Smooth muscle cell (in vitro differentiated cells): ENCODE data around the gene AFG3L2. TPM values are rescaled to one million over a fixed set of nuclear protein-coding genes. Genes with fewer than 3 reads are reported as not detected.

Source experiments
- DNase-seq: peaks from one replicate; lab custom pipeline; 2025; ENCODE audit not compliant: unreplicated experiment; lab: John Stamatoyannopoulos, UW
- H2AFZ ChIP-seq: fragments of 200-600 bp; sonication (generic); 2 replicates; pipeline ENCODE4 v1.6.0; 2016; ENCODE audit warnings: antibody characterized with exemption, low read depth, mild to moderate bottlenecking
- H3F3A ChIP-seq: fragments of 200-600 bp; sonication (generic); 2 replicates; pipeline ENCODE4 v1.6.0; 2017; ENCODE audit warnings: antibody characterized with exemption, low read depth
- H3K27ac ChIP-seq: fragments of 200-600 bp; sonication (generic); 2 replicates; pipeline ENCODE4 v1.5.1; 2016; ENCODE audit warnings: low read depth, mild to moderate bottlenecking
- H3K27me3 ChIP-seq: fragments of 200-600 bp; sonication (generic); 2 replicates; pipeline ENCODE4 v1.6.1; 2016; ENCODE audit warnings: low read depth, mild to moderate bottlenecking
- H3K36me3 ChIP-seq: fragments of 200-600 bp; sonication (generic); 2 replicates; pipeline ENCODE4 v1.5.1; 2016; ENCODE audit warnings: low read depth
- H3K4me1 ChIP-seq: fragments of 200-600 bp; sonication (generic); 2 replicates; pipeline ENCODE4 v1.5.1; 2016; ENCODE audit warnings: low read depth
- H3K4me2 ChIP-seq: fragments of 200-600 bp; sonication (generic); 2 replicates; pipeline ENCODE4 v1.6.0; 2016; ENCODE audit warnings: mild to moderate bottlenecking
- H3K4me3 ChIP-seq: fragments of 200-600 bp; sonication (generic); 2 replicates; pipeline ENCODE4 v1.5.1; 2016; ENCODE audit warnings: mild to moderate bottlenecking
- H3K79me2 ChIP-seq: fragments of 200-600 bp; sonication (generic); 2 replicates; pipeline ENCODE4 v1.6.0; 2016; ENCODE audit warnings: low read depth, mild to moderate bottlenecking
- H3K9ac ChIP-seq: fragments of 200-600 bp; sonication (generic); 2 replicates; pipeline ENCODE4 v1.6.0; 2016; ENCODE audit warnings: low read depth
- H3K9me3 ChIP-seq: fragments of 200-600 bp; sonication (generic); replicated peaks from 2 replicates; pipeline ENCODE4 v1.5.1; 2016; ENCODE audit warnings: low read depth
- H4K20me1 ChIP-seq: fragments of 200-600 bp; sonication (generic); 2 replicates; pipeline ENCODE4 v1.6.0; 2016; ENCODE audit warnings: low read depth
- WGBS: methylation state at CpG from one replicate; pipeline ENCODE4 v1.1.7; 2016; ENCODE audit warnings: low lambda C conversion rate; 5-methylcytosine and 5-hydroxymethylcytosine counted together
- polyA plus RNA-seq: library from polyadenylated mRNA; unstranded; fragments of >200 nt; fragmentation: Nextera tagmentation; extraction: Ambion mirVana; gene quantifications from 2 replicates; pipeline ENCODE4 v1.2.1, GENCODE V29; 2016
- total RNA-seq: library from RNA; depleted of rRNA; stranded (reverse); fragments of >200 nt; gene quantifications from 2 replicates; pipeline ENCODE4 v1.2.3, GENCODE V29; 2014
- TF ChIP-seq, protein P1 (sequence below): fragments of 200-600 bp; sonication (generic); IDR thresholded peaks from 2 replicates; pipeline ENCODE4 v1.5.1; 2017; ENCODE audit warnings: borderline replicate concordance, mild to moderate bottlenecking, antibody characterized with exemption; ENCODE audit not compliant: insufficient read depth, poor library complexity, severe bottlenecking

The AFG3L2 gene
- total and polyA plus RNA-seq, 2 experiments from 2014 or later, result 21.6 to 24.3 TPM

- Histone ChIP-seq H3K9me3 (no peaks in the 10 kb centered on the region), H4K20me1 (no peaks in the 10 kb centered on the region), H3K4me1 (no peaks in the 10 kb centered on the region), H3K36me3 (no peaks in the 10 kb centered on the region), H3K9ac (no peak overlapping the region), H3K4me3 (no peak overlapping the region), H3K79me2 (peaks cover 11% of the 10 kb centered on the region), H3K4me2 (no peak overlapping the region), H2AFZ (no peak overlapping the region), H3F3A (no peaks in the 10 kb centered on the region), H3K27ac (no peak overlapping the region), H3K27me3 (no peaks in the 10 kb centered on the region)
- WGBS, result 92% methylated on average over 9 of the region's 9 CpGs
- DNase-seq, result no peak
- TF ChIP-seq, protein P1, sequence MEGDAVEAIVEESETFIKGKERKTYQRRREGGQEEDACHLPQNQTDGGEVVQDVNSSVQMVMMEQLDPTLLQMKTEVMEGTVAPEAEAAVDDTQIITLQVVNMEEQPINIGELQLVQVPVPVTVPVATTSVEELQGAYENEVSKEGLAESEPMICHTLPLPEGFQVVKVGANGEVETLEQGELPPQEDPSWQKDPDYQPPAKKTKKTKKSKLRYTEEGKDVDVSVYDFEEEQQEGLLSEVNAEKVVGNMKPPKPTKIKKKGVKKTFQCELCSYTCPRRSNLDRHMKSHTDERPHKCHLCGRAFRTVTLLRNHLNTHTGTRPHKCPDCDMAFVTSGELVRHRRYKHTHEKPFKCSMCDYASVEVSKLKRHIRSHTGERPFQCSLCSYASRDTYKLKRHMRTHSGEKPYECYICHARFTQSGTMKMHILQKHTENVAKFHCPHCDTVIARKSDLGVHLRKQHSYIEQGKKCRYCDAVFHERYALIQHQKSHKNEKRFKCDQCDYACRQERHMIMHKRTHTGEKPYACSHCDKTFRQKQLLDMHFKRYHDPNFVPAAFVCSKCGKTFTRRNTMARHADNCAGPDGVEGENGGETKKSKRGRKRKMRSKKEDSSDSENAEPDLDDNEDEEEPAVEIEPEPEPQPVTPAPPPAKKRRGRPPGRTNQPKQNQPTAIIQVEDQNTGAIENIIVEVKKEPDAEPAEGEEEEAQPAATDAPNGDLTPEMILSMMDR, result no peak
Measured at GRCh38 chr18:12410081-12410481, 33.1 kb upstream of the AFG3L2 start.

GRCh38 chr18:12409469-12409868 is 32.4 kb upstream of the AFG3L2 start:
- no peak overlapping the region for H3K9ac ChIP-seq
- H3K4me1 ChIP-seq, result no peaks in the 10 kb centered on the region
- H3K27ac ChIP-seq, result no peak overlapping the region
- H4K20me1 ChIP-seq, result no peaks in the 10 kb centered on the region
- no peaks in the 10 kb centered on the region for H3K27me3 ChIP-seq
- peaks cover 11% of the 10 kb centered on the region for H3K79me2 ChIP-seq
- no peaks in the 10 kb centered on the region for H3K36me3 ChIP-seq
- no peaks in the 10 kb centered on the region for H3K9me3 ChIP-seq
- no peak overlapping the region for H2AFZ ChIP-seq
- no peak overlapping the region for H3K4me3 ChIP-seq
- no peak overlapping the region for H3K4me2 ChIP-seq
- peaks cover 2% of the 10 kb centered on the region for H3F3A ChIP-seq
- TF ChIP-seq, protein P1, result no peak
- no peak for DNase-seq
- WGBS, result 73% methylated on average over 3 of the region's 3 CpGs

GRCh38 chr18:12408247-12408869 is 31.3 kb upstream of the AFG3L2 start:
- peaks cover 11% of the 10 kb centered on the region for H3K79me2 ChIP-seq
- no peak for DNase-seq
- no peaks in the 10 kb centered on the region for H3K27me3 ChIP-seq
- TF ChIP-seq, protein P1, result no peak
- H3K9ac ChIP-seq, result no peak overlapping the region
- H3K9me3 ChIP-seq, result no peaks in the 10 kb centered on the region
- peaks cover 10% of the 10 kb centered on the region for H3F3A ChIP-seq
- peak overlapping the region; percentile 90 for H3K4me2 ChIP-seq
- no peaks in the 10 kb centered on the region for H4K20me1 ChIP-seq
- H2AFZ ChIP-seq, result peak overlapping the region; percentile 81
- H3K36me3 ChIP-seq, result no peaks in the 10 kb centered on the region
- H3K4me1 ChIP-seq, result no peaks in the 10 kb centered on the region
- peak overlapping the region; percentile 11 for H3K27ac ChIP-seq
- WGBS, result 8% methylated on average over 18 of the region's 32 CpGs
- H3K4me3 ChIP-seq, result peak overlapping the region; percentile 56
